Keratinocyte (primary cell): ENCODE data around the gene KRT77. TPM values are rescaled to one million over a fixed set of nuclear protein-coding genes. Genes with fewer than 3 reads are reported as not detected.

Experiments
- DNase-seq: peaks from one replicate; pipeline ENCODE4 v3.0.0-alpha.2; 2011; ENCODE audit warnings: low read depth, missing footprints, low spot score
- FAIRE-seq: peaks from 2 replicates; lab custom pipeline; 2011; peaks lifted over from hg19 to GRCh38; lab: Jason Lieb, UNC
- H2AFZ ChIP-seq: 2 replicates; pipeline ENCODE4 v1.6.0; 2012; ENCODE audit warnings: low read length, control low read depth, inconsistent platforms; ENCODE audit not compliant: control insufficient read depth
- H3K27ac ChIP-seq: 2 replicates; pipeline ENCODE4 v1.5.1; 2011; ENCODE audit warnings: low read length; ENCODE audit not compliant: control insufficient read depth, insufficient read depth
- H3K27me3 ChIP-seq: 3 replicates; pipeline ENCODE4 v1.6.0; 2011; ENCODE audit warnings: low read length; ENCODE audit not compliant: control insufficient read depth, insufficient read depth; ENCODE audit errors: extremely low read depth
- H3K36me3 ChIP-seq, 2 experiments: 2 replicates in 1 of 2; 3 replicates in 1 of 2; pipeline ENCODE4 v1.5.1; 2011; ENCODE audit warnings: low read length in 2 of 2, mild to moderate bottlenecking in 1 of 2; ENCODE audit not compliant: control insufficient read depth in 2 of 2, insufficient read depth in 2 of 2; ENCODE audit errors: extremely low read depth in 1 of 2
- H3K4me1 ChIP-seq: 3 replicates; pipeline ENCODE4 v1.5.1; 2011; ENCODE audit warnings: low read length; ENCODE audit not compliant: control insufficient read depth, insufficient read depth; ENCODE audit errors: extremely low read depth
- H3K4me2 ChIP-seq: 3 replicates; pipeline ENCODE4 v1.6.0; 2011; ENCODE audit warnings: low read depth, low read length; ENCODE audit not compliant: control insufficient read depth, insufficient read depth; ENCODE audit errors: extremely low read depth
- H3K4me3 ChIP-seq, 3 experiments: fragments of 200-600 bp in 1 of 3; sonication (generic) in 1 of 3; 2 replicates in 2 of 3; 3 replicates in 1 of 3; pipeline ENCODE4 v1.5.1; 2011 to 2016; ENCODE audit warnings: low read length in 3 of 3, mild to moderate bottlenecking in 3 of 3, control low read depth in 2 of 3, inconsistent platforms in 1 of 3, low read depth in 1 of 3, mixed read lengths in 1 of 3, mixed run types in 1 of 3, moderate library complexity in 1 of 3; ENCODE audit not compliant: control insufficient read depth in 2 of 3, insufficient read depth in 2 of 3; ENCODE audit errors: extremely low read depth in 1 of 3
- H3K79me2 ChIP-seq: 2 replicates; pipeline ENCODE4 v1.6.0; 2012; ENCODE audit warnings: low read length; ENCODE audit not compliant: control insufficient read depth, insufficient read depth
- H3K9ac ChIP-seq: 3 replicates; pipeline ENCODE4 v1.6.0; 2011; ENCODE audit warnings: low read length; ENCODE audit not compliant: control insufficient read depth, insufficient read depth; ENCODE audit errors: extremely low read depth
- H3K9me1 ChIP-seq: 3 replicates; pipeline ENCODE4 v1.6.0; 2011; ENCODE audit warnings: low read length; ENCODE audit not compliant: control insufficient read depth, insufficient read depth; ENCODE audit errors: extremely low read depth
- H3K9me3 ChIP-seq: 2 replicates; pipeline ENCODE4 v1.5.1; 2012; ENCODE audit warnings: low read depth, low read length; ENCODE audit not compliant: control insufficient read depth
- H4K20me1 ChIP-seq: 3 replicates; pipeline ENCODE4 v1.6.0; 2011; ENCODE audit warnings: low read length; ENCODE audit not compliant: control insufficient read depth, insufficient read depth; ENCODE audit errors: extremely low read depth
- CTCF ChIP-seq, 3 experiments: IDR thresholded peaks in 1 of 3; conservative IDR thresholded peaks in 1 of 3; optimal IDR thresholded peaks in 1 of 3; 2 replicates in 2 of 3; 3 replicates in 1 of 3; pipeline versions ENCODE3 to v1.5.1; 2011; ENCODE audit warnings: low read length in 3 of 3, mild to moderate bottlenecking in 3 of 3, moderate library complexity in 2 of 3, control low read depth in 1 of 3, inconsistent platforms in 1 of 3; ENCODE audit not compliant: insufficient read depth in 2 of 3; ENCODE audit errors: extremely low read depth in 1 of 3
- EZH2 ChIP-seq: IDR thresholded peaks from one replicate; pipeline ENCODE4 v1.6.1; 2012; ENCODE audit warnings: inconsistent platforms, mild to moderate bottlenecking, low read length, moderate library complexity
- dilution Hi-C: fragments of 300-500 bp; cut with MboI; formaldehyde crosslinking; loops from one replicate; pipeline ENCODE4 v1.7.0; 2020; ENCODE audit warnings: low sequenced_read_pairs; ENCODE audit not compliant: extremely low pct_ligation_motif_present
- polyA plus RNA-seq, 5 experiments: library from polyadenylated mRNA; depleted of rRNA in 3 of 5; stranded (reverse) in 3 of 5; stranded (forward) in 1 of 5; unstranded in 1 of 5; fragments of >200 nt; gene quantifications; 1 replicate in 1 of 5; 2 replicates in 3 of 5; 3 replicates in 1 of 5; pipeline versions ENCODE4 v1.2.1 to v1.2.3, GENCODE V29; 2011 to 2012; ENCODE audit warnings: missing spikeins in 2 of 5, low read depth in 1 of 5, low replicate concordance in 1 of 5

Gene KRT77
- polyA plus RNA-seq, 1 donor (not counting 4 experiments of a cell fraction or from before 2014, with no cell fraction given), result 1.3 TPM

GRCh38 chr12:52739963-52740362 is 36.6 kb upstream of the KRT77 start:
- no peaks in the 10 kb centered on the region for H3K36me3 ChIP-seq
- no peak overlapping the region for H2AFZ ChIP-seq
- no peak overlapping the region for H3K27ac ChIP-seq
- H3K9me3 ChIP-seq, result no peaks in the 10 kb centered on the region
- H3K9ac ChIP-seq, result no peak overlapping the region
- no peak for DNase-seq
- dilution Hi-C loops, result no loop called here
- peaks cover 10% of the 10 kb centered on the region for H3K27me3 ChIP-seq
- no peak overlapping the region for H3K4me3 ChIP-seq
- no peak for TF ChIP-seq EZH2
- TF ChIP-seq CTCF (optimal IDR thresholded peaks at IDR 0.05 in 1 of 3, IDR thresholded peaks at IDR 0.05 in 1 of 3, conservative IDR thresholded peaks at IDR 0.05 in 1 of 3; ENCODE audit: extremely low read depth in 1 of 3, insufficient read depth in 2 of 3, low read length in 3 of 3), result no peak
- H3K4me1 ChIP-seq, result no peaks in the 10 kb centered on the region
- H3K9me1 ChIP-seq, result peaks cover 3% of the 10 kb centered on the region
- H4K20me1 ChIP-seq, result no peaks in the 10 kb centered on the region
- H3K79me2 ChIP-seq, result no peaks in the 10 kb centered on the region
- no peak for FAIRE-seq
- H3K4me2 ChIP-seq, result no peak overlapping the region

- H3K27me3 ChIP-seq, result peaks cover 9% of the 10 kb centered on the region
- no peak overlapping the region for H2AFZ ChIP-seq
- H3K27ac ChIP-seq, result no peak overlapping the region
- no peaks in the 10 kb centered on the region for H4K20me1 ChIP-seq
- no peaks in the 10 kb centered on the region for H3K36me3 ChIP-seq
- FAIRE-seq (no peak), DNase-seq (no peak)
- H3K4me3 ChIP-seq, result no peak overlapping the region
- no peaks in the 10 kb centered on the region for H3K4me1 ChIP-seq
- no peak overlapping the region for H3K9ac ChIP-seq
- H3K79me2 ChIP-seq, result no peaks in the 10 kb centered on the region
- no peak overlapping the region for H3K4me2 ChIP-seq
- dilution Hi-C loops, result no loop called here
- H3K9me3 ChIP-seq, result no peaks in the 10 kb centered on the region
- TF ChIP-seq EZH2, result no peak
- no peaks in the 10 kb centered on the region for H3K9me1 ChIP-seq
Observed at GRCh38 chr12:52735816-52736632, 32.7 kb upstream of the KRT77 start.
